C1 segment of cervical spinal cord (tissue), 14 donors: ENCODE measurements around the gene NTM.

ENCODE experiments used
- DNase-seq, 14 donors: peaks; one replicate each; lab custom pipeline; 2025; lab: John Stamatoyannopoulos, UW

Gene NTM

DNA sequence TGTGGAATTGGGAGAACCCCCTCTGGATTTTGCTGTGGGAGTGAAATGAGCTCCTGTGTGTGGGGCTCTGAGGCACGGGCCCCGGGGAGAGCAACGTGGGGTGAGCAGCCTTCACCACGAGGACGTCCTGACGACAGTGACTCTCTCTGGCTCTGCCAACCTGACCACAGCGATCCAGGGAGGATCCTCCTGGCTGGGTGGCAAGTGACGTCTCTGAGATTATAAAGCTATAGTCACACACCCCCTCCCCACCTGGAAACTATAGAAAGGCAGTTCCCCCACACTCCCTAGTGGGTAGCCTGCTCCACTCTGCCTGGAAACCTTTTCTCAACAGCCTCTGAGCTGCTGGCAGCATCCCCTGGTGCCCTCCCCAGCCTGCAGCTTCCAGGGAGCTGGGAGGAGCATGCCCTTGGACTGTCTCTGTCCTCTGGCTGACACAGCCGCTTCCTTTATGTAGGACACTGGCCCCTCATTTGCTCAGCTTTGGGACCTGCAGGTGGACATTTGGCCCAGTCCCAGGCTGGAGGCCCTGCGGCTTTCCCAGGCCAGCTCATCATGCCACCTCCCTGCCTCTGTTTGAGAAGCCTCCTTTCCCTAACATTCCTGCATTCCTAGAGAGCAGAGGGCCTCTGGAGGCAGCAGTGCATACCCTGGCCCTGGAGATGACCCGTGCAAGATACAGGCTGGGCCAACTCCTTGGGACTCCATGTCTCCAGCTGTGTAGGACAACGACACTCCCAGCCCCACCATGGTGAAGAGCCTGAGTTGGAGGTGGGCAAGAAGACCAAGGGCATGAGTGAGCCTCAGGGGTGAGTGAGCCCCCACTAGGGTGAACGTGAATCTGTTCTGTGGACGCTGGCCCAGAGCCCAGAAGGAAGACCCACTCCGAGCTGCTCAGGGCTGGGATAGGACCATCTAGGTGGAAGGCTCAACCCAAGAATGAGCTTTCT, 314.0 kb downstream of the NTM start:
- DNase-seq: no peak

DNA sequence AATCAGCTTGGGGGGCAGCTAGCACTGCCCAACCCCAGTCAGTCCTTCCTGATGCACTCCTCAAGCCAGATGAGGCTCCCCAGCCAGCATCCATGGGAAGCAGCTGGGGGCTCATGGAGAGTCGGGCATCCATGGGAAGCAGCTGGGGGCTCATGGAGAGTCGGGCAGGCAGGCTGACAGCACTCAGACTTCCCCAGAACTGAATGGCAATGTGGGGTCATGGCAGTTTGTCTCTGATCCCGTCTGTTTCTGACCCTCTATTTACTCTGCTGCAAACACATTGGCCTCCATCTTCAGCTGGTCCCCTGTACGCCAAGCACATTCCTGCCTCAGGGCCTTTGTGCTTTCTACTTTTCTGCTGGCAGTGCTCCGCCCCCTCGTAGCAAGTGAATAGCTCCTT, 314.8 kb downstream of the NTM start:
- no peak for DNase-seq

DNA sequence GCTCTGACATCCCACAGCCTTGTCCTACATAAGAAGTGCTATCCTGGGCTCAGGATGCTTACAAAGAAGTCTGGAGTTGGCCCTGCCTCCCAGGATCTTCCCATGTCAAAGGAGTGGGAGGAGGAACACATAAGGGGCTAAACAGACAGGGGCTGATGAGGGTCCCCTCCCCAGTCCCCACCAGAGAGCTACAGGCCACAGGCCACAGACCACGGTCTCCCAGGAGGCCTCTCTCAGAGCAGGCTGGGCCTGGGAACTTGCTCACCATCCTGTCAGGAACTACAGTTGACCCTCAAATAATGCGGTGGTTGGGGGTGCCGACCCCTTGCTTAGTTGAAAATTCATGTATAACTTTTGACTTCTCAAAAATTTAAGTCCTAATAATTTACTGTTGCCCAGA, 315.5 kb downstream of the NTM start:
- DNase-seq: no peak

DNA sequence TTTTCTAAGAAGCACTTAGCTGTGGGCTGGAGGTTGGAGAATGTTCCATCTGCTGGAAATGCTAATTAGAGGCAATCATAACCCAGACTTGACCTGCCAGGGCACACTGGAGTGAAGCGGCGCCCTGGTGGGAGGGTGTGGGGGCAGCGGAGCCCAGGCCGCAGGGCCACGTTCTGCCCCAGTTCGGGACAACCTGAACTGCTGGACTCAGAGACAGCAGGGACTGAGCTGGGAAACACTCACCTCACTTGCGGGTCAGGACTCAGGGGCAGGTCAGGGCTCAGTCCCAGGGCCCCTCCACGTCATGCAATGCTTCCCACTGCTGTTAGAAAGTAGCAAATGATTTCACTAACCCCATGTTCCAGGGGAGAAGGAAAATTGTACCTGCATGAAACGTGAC, 316.4 kb downstream of the NTM start:
- DNase-seq: no peak

DNA sequence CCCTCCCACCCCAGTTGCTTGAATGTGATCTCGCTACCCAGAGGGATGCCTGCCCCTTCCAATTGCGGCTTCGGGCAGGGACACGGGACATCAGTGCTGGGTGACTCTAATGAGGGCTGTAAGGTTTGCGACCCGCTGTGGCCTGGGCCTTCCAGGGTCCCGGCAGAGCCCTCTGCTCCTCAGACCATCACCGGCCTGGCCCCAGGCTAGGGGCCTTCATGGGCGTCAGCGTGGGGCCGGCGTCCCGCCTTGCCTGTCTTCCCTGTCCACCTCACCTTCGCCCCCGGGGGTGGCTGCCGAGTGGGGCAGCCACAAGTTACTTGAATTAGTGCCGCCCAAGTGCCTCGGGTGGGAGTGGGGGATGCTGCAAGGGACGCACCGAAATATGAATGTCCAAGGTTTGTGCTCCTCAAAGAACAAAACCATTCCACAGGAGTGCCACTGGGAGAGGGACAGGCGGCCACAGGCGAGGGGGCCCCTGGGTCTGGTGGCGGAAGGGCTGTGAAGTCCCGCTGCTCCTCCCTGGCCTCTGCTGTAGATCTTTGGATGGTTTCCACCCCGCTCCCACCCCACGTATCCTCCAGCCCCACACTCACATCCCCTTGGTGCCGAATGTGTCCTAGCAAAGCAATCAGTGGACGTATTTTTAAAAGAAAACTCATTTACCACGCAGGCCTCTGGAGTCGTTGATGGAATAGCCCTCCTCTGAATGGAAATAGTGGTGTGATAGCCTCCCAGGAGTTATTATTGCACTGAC, 317.1 kb downstream of the NTM start:
- DNase-seq: no peak

DNA sequence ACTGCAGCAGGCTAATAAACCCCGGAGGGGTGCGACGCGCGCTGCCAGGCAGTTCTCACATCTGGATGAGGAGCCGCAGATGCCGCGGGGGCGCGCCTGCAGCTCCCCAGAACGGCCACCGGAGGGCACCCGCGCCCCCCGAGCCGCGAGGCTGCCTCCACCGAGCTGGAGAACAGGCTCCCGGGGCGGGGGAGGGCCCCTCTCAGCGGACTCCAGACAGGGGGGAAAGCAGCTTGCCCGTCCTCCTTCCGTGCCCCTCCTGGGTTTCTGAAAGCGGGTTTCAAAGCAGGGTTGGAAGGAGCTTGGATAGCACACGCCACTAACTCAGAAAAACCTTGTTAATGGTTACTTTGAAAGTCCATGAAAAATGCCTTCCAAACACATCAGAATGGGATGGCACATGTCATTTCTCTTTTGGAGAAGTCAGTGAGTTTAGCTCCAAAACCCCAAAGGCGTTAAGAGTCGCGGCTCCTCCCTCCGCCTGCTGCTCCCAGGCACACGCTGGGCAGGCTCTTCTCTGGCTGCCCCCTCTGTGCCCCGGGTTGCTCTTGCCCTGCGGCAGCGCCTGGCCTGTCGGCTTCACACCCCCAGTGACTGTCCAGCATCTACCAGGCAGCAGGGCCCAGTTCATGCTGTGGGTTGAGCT, 317.8 kb downstream of the NTM start:
- DNase-seq: peak in 8 of 14 donors; percentile 23 to 71 (median 43)

DNA sequence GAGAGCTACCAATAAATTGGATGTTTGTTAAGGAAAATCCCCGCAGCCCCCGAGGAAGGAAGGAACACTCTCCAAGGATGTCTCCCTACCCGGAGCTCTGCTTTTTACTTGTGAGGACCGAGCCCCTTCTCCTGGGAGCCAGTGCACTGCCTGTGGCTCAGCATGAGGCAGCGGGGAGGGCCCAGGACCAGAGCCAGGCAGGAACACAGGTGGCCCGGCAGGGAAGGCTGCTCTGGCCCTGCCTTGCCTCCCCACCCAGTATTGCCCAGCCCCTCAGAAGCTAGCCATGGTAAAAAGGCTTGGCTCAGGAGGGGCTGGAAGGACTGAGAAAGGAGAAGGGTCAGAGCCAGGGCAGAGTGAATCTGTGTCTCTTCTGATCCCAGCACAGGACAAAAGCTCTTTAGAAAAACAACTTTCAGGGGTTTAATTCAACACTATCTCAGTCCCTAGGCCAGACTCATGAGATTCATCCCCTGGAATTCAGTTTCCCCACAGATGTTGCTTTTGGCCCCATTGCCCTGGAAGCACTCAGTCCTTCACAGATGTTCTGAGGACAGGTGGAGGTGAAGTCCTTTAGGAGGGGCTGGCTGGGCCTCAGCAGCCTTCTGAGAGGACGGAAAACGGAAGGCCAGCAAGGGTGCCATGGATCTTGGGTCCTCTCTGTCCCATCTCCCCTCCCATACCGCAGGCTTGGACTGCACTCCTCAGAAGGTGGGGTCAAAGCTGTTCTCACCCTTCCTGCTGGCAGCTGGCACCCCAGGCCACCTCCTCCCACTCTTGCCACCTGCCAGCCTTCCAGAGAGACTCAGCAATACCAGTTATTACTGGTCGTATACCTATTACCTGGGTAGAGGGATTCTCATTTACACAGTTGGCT, 318.9 kb downstream of the NTM start:
- DNase-seq: no peak

DNA sequence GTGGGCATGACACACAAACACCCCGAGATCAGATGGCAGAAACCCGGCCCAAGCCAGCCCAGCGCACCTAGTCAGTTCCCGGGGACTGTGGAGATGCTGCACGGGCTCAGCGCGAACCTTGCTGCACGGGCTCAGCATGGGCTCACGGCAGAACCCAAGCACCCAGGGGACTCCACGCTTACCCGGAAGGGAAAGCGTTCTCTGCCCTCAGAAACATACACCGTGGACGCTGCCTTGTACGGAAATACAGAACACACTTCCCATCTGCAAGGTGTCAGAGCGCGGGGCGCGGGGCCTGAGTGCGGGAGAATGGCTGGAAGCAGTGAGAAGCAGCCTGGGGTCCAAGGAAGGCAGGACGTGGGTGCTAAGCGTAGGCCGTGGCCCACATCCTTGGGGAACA, 319.9 kb downstream of the NTM start:
- DNase-seq: no peak

DNA sequence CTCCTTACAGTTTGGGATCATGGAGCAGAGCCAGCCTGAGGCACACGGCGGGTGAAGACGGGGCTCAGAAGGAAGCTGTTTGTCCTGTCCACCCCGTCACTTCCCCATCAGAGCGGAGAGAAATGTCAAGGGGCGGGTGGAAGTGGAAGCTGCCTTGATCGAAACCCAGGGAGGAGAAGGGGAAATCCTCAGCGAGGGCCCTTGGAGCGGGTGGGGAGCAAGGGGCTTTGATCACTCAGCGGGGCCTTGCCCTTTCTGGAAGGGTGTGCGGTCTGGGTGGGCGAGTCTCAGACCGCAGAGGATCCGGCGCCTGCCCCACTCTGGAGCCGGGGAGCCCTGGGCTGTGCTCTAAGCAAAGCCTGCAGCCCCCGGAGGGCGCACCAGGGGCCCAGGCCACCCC, 320.4 kb downstream of the NTM start:
- no peak for DNase-seq

DNA sequence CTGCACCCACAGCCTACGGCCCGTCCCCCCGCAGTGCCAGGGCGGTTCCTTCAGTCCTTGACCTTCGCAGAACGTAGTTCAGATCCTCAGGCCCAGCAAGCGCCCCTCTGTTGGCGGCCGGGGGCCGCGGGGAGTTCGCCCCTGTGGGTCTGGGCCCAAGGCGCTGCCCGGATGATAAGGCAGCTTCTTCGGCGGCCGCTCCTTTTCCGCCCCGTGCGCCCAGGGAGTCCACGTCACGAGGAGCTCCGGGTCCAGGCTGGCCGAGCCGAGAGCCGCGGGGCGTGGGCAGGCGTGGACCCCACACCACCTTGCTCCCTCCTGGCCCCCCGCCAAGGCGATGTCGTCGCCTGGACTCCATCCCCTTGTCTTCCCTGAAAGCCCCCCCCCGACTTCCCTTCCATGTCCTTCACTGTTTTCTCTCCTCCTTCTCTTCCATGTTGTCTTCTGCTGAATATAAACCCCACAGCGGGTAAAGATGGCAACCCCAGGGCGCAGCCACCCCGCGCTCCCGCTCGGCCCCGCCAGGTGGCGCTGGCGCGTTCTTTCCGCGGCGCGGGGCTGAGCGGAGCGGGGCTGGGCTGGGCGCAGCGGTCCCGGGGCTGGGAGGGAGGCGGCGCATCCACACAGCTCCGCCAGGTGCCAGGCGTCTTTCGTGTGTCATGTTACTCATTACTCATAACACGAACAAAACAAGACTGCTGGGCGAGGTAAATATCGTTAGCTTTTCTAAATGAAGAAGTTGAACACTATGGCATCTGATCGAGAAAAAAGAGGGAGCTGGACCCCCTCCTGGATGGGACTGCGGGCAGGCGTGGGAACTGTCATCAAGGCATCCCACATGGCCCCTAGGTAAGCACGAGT, 321.0 kb downstream of the NTM start:
- DNase-seq: peak in 1 of 14 donors; percentile 42

DNA sequence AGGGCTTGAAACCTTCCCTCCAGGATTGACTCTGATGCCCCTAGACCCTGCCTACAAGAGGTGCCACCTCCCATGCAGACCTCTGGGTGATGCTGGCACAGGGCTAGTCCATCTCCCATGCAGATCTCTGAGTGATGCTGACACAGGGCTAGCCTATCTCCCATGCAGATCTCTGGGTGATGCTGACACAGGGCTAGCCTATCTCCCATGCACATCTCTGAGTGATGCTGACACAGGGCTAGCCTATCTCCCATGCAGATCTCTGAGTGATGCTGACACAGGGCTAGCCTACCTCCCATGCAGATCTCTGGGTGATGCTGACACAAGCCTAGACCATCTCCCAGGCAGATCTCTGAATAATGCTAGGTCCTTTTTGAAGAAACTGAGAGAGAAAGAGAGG, 321.7 kb downstream of the NTM start:
- DNase-seq: peak in 1 of 14 donors; percentile 47

DNA sequence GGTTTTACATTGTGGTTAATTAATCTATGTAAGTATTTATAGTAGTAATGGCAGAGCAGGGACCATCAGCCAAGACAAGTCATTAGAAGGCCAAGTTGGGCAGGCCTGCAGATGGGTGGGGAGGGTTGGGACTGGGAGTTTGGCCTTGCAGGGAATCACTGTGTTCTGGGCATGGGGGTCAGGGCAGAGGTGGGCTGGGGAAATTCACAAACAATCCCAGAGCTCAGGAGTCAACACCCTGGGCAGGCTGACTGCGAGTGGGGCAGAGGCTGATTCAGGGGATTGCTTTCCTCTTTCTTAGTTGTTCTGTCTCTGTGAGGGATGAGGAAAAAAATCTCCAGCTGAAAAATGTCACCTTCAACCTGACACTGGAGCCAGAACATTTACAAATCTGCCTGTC, 322.5 kb downstream of the NTM start:
- no peak for DNase-seq

DNA sequence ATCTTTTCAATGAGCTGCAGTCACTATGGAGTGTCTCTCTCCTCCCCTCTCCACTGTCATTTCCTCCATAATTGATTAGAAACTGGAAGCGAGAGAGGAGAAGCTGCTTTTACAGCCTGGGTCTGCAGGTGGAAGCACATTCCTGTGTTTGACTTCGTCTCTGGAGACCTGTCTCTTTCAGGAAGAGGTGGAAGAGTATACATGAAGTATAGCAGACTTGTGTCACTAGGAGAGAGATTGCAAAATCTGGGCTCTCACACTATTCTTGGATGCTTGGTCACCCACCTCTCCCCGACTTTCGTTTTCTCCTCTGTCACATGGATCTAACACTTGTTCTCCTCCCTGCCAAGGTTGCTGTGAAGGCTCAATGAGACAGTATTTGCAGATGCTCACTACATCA, 323.3 kb downstream of the NTM start:
- peak in 1 of 14 donors; percentile 43 for DNase-seq

DNA sequence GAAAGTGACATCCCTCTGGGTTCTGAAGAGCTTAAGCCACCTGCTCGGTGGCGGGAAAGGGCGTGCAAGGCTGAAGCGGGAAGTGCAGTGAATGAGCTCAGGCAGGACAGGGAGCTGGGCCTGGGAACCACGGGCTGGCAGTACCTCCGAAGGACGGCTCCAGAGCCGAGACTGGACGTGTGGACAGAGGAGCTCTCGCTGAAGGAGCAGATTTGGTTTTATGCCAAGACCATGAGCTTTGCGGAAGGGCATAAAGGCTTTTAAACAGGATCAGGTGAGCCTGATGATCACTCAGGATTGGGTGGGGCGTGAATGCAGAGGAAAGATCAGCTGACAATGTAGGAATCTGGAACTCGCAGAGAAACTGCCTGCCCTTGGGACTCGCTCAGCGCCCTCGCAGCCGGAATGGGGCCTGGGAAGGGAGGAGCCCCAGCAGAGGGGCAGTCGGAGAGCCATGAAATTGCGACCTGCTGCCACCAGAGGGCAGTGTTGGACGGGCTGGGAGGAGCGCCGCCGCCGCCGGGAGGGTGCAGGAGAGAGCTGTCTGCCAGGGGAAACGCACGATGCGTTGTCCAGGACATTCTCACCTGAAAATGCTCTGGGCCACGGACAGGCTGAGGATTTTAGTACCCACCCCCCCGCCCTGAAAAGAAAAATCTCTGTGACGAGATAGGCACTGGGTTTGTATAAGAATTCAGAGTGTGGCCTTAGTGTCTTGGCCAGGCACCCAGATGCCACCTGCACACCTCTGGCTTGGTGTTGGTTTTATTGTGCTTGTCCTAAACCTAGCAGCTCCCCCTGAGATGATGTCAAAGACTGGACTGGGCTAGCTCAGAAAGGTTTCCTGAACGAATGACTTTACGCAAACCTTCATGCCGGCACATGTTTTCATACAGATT, 324.4 kb downstream of the NTM start:
- peak in 12 of 14 donors; percentile 47 to 87 (median 74) for DNase-seq

DNA sequence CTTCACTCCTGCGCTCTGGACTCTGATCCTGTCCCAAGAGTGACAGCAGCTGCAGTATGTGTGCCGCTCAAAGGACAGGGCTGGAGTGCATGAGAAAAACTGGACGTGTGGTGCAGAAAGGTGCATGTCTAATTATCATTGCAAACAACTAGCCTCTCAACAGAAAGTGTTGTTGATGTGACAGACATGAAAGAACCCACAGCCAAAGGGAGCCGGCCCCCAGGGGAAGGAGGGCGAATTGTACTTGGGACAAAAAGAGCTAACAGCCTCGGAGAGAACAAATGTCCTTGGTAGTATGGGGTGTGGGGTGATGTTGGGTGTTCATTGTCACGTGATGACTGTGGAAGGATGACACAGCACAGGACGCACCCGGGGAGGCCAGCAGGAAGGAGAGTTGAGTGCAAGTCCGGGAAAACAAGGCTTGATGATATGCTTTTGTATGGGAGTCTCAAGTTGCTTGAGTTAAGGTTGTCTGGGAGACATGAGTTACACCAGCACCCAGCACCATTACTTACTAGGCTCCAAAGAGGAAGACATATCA, 325.5 kb downstream of the NTM start:
- peak in 1 of 14 donors; percentile 45 for DNase-seq

DNA sequence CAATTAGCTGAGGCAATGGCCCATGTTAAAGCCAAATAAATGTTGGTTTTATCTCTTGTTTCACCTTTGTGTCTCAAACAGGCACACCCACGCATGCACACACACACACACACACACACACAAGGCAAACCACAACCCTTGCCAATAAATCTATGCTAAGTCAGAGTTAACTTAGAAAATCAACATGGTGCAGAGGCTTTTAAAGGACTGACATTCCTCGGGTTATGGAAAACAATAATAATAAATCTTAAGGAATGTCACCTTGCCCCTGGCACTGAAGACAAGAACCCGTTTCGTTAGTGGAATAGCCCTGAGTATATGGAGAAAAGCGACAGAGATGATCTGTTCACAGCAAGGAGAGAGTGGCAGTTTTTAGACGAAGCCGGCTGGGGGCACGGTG, 326.3 kb downstream of the NTM start:
- no peak for DNase-seq

DNA sequence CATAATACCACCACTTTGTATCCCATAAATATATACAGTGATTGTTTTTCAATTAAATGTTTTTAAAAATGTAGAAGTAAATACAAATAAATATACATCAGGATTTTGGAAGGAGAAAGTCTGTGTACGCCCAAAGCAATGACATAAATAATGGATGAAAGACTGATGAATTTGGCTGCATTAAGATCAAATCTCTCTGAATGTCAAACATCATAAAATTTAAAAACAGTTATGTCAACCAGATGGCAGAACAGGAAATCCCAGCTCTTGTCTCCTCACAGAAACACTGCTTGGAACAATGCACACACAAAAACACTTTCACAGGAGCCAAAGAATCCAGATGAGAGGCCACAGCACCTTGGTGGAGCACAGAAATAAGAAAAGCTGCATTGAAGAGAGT, 332.9 kb downstream of the NTM start:
- DNase-seq: no peak

DNA sequence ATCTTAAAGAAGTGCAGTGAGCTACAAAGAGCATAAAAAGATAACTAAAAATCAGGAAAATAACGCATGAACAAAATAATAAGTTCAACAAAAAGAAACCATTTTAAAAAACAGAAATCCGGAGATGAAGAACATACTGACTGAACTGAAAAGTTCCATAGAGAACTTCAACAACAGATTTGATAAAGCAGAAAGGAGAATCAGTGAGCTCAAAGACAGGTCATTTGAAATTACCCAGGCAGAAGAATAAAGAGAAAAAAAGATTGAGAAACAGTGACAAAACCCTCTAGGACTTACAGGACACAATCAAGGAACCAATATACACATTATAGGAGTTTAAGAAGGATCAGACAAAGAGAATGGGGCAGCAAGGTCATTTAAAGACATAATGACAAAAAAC, 334.3 kb downstream of the NTM start:
- DNase-seq: no peak

DNA sequence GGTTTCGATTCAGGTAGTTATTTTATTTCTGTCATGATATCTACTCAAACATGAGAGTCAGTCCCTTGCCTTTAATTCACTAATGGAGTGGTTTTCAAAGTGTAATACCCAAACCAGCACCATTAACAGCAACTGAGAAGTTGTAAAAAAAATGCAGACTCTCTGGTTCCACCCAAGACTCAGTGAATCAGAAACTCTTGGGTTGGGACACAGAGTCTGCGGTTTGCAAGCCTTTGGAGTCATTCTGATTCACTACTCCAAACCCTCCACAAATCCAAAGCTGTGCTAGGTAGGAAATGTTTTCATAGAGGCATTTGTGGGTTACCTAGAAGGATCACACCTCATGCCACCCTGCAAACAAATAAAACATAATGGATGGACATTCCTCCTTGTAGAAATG, 340.1 kb downstream of the NTM start:
- DNase-seq: no peak
